ENCODE results near the gene CARS1.

The CARS1 gene

DNA sequence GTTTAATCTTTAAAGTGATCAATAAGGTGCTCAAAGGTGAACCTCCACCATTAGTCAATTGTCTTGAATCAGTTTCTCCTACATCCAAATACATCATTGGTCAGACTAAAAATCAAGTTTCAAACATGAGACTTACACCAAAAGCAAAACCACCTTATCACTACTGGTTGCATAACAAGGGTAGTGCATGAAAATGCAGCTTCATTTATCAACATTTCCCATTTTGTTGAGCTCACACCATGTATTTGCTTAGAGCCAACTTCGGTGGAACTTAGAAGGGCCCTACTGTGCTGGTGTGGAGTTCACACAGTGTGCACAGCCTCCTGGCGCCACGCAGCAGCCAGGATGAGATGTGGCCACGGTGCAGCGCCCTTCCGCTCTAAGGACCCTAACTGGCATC lies 104.9 kb downstream of the CARS1 start:
- no peak for DNase-seq

DNA sequence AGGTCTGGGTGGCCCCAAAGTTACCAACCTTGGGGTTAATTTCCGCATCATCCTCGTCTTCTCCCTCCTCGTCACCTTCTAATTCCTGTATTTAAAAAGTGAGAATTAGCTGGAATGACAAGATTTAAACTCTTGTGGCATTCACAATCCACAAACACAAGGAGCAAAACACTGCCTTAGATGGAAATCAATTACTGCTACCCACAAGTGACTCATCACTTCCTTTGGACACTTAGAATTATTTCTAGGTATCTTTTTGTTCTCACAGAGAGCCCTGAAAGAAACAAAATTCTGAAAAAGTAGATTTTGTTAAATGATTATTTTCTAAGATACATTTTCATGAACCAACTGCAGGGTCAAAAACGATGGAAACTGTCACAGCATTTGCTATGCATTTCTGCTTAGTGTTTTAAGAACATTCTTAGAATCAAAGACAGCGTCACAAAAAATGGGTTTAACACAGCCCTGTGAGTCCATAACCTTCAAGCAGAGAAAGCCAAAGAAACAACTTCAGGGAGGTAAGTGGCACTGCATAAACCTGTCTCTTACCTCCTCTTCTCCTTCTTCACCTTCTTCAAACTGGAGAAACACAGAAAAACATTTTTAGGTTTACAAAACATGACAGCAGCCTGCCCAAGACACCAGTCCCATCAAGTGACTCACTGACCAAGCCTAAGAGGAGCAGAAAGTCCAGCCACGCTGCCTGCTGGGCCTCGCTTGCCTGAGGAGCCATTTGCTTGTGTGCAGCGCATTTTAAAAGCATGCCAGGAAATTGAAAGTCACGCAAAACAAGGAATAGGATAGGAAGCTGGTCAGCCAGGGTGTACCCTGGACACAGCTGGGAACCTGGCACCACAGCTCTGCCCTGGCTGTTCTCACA lies 105.8 kb downstream of the CARS1 start:
- DNase-seq = no peak

All from stimulated activated CD4-positive, alpha-beta T cell treated with anti-CD3 and anti-CD28 coated beads, Interleukin-4, amount 100 ng/mL, for 24 hours (primary cell).